Mesothelial cell of epicardium (in vitro differentiated cells): Measurements from ENCODE around the gene MCRIP2. TPM values are rescaled to one million over a fixed set of nuclear protein-coding genes. Genes with fewer than 3 reads are reported as not detected.

Experiments
- DNase-seq, 2 experiments: peaks; one replicate each; pipeline ENCODE4 v3.0.0; 2021; ENCODE audit warnings: low spot score in 2 of 2; ENCODE audit not compliant: unreplicated experiment in 2 of 2
- H3K27ac Mint-ChIP-seq: 2 replicates; pipeline ENCODE4 v1.8.0; 2021; ENCODE audit warnings: mixed read lengths
- H3K27me3 Mint-ChIP-seq: 2 replicates; pipeline ENCODE4 v1.8.0; 2021; ENCODE audit warnings: low read depth, mixed read lengths
- H3K36me3 Mint-ChIP-seq: 2 replicates; pipeline ENCODE4 v1.8.0; 2021; ENCODE audit warnings: mixed read lengths
- H3K4me1 Mint-ChIP-seq: 2 replicates; pipeline ENCODE4 v1.8.0; 2021; ENCODE audit warnings: mixed read lengths
- H3K4me3 Mint-ChIP-seq: 2 replicates; pipeline ENCODE4 v1.8.0; 2021; ENCODE audit warnings: mild to moderate bottlenecking, moderate library complexity, mixed read lengths
- H3K9me3 Mint-ChIP-seq: 2 replicates; pipeline ENCODE4 v1.8.0; 2021; ENCODE audit warnings: mixed read lengths
- total RNA-seq: library from RNA; stranded (reverse); gene quantifications from 3 replicates; pipeline ENCODE4 v1.2.1, GENCODE V29; 2021
- TF ChIP-seq, protein P1 (sequence below): fragments of 200-600 bp; sonication (generic); IDR thresholded peaks from one replicate; pipeline ENCODE4 v1.5.0; 2021; ENCODE audit warnings: antibody characterized with exemption; ENCODE audit not compliant: unreplicated experiment

MCRIP2 gene
- total RNA-seq, 1 donor from 2014 or later: 20.5 TPM

DNA sequence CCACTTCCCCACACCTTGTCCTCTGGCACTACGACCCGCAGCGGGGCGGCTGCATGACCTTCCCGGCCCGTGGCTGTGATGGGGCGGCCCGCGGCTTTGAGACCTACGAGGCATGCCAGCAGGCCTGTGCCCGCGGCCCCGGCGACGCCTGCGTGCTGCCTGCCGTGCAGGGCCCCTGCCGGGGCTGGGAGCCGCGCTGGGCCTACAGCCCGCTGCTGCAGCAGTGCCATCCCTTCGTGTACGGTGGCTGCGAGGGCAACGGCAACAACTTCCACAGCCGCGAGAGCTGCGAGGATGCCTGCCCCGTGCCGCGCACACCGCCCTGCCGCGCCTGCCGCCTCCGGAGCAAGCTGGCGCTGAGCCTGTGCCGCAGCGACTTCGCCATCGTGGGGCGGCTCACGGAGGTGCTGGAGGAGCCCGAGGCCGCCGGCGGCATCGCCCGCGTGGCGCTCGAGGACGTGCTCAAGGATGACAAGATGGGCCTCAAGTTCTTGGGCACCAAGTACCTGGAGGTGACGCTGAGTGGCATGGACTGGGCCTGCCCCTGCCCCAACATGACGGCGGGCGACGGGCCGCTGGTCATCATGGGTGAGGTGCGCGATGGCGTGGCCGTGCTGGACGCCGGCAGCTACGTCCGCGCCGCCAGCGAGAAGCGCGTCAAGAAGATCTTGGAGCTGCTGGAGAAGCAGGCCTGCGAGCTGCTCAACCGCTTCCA is 8.1 kb upstream of the MCRIP2 start:
- Mint-ChIP-seq H3K9me3 (no peaks in the 10 kb centered on the region), H3K27ac (no peak overlapping the region), H3K36me3 (no peaks in the 10 kb centered on the region), H3K4me1 (peaks cover 7% of the 10 kb centered on the region), H3K4me3 (peak overlapping the region; percentile 62), H3K27me3 (no peaks in the 10 kb centered on the region)
- TF ChIP-seq, protein P1, sequence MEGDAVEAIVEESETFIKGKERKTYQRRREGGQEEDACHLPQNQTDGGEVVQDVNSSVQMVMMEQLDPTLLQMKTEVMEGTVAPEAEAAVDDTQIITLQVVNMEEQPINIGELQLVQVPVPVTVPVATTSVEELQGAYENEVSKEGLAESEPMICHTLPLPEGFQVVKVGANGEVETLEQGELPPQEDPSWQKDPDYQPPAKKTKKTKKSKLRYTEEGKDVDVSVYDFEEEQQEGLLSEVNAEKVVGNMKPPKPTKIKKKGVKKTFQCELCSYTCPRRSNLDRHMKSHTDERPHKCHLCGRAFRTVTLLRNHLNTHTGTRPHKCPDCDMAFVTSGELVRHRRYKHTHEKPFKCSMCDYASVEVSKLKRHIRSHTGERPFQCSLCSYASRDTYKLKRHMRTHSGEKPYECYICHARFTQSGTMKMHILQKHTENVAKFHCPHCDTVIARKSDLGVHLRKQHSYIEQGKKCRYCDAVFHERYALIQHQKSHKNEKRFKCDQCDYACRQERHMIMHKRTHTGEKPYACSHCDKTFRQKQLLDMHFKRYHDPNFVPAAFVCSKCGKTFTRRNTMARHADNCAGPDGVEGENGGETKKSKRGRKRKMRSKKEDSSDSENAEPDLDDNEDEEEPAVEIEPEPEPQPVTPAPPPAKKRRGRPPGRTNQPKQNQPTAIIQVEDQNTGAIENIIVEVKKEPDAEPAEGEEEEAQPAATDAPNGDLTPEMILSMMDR: no peak
- no peak for DNase-seq

DNA sequence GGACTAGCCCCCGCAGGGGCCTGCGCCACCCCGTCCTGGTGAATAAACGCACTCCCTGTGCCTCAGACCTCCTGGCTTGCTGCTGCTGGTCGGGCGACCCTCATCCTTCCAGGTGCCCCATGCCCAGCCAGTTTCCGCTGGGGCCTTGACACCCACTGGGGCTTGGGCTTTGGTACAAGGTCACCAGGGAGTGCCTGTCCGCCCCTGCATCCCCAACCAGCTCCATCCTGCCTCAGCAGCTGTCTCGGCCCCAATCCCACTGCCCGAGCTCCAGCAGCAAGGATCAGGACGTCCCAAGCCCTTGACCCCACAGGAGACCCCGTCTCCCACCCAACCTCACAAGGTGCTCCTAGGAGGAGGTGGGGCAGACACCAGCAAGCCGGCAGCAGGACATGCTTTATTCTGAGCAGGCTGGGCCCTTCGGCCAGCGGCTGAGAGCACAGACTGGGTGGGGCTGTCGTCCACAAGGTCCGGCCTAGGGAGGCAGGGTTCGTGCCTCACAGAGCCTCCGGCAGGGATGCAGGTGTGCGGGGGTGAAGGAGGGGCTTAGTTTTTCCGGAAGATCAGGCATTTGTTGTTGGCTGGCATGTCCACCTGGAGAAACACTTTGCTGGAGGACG is 7.5 kb upstream of the MCRIP2 start:
- TF ChIP-seq, protein P1: no peak
- no peaks in the 10 kb centered on the region for H3K27me3 Mint-ChIP-seq
- peak overlapping the region; percentile 62 for H3K4me3 Mint-ChIP-seq
- no peaks in the 10 kb centered on the region for H3K36me3 Mint-ChIP-seq
- no peak overlapping the region for H3K27ac Mint-ChIP-seq
- DNase-seq: no peak
- H3K4me1 Mint-ChIP-seq: peaks cover 10% of the 10 kb centered on the region
- no peaks in the 10 kb centered on the region for H3K9me3 Mint-ChIP-seq

DNA sequence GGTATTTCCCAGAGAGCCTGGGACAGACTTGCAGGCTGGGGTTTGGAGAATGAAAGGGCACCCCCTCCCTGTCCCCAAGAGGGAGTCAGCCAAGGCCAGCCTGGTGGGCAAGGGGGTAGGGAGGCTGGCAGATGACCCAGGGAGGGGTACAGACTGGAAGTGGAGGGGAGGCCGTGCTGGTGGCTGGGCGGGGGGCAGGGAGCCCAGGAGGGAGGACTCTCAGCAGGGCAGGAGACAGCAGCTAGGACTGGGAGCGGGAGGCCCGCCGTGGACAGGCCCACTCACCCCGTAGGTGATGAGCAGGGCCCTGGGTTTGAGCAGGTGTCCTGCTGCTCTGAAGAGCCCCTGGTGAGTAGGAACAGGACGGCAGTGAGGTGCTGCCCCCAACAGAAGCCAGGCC is 6.6 kb upstream of the MCRIP2 start:
- Mint-ChIP-seq H3K27me3 (no peaks in the 10 kb centered on the region), H3K4me1 (peaks cover 10% of the 10 kb centered on the region), H3K9me3 (no peaks in the 10 kb centered on the region), H3K27ac (peak overlapping the region; percentile 30), H3K36me3 (no peaks in the 10 kb centered on the region), H3K4me3 (peak overlapping the region; percentile 62)
- TF ChIP-seq, protein P1: no peak
- DNase-seq: no peak

DNA sequence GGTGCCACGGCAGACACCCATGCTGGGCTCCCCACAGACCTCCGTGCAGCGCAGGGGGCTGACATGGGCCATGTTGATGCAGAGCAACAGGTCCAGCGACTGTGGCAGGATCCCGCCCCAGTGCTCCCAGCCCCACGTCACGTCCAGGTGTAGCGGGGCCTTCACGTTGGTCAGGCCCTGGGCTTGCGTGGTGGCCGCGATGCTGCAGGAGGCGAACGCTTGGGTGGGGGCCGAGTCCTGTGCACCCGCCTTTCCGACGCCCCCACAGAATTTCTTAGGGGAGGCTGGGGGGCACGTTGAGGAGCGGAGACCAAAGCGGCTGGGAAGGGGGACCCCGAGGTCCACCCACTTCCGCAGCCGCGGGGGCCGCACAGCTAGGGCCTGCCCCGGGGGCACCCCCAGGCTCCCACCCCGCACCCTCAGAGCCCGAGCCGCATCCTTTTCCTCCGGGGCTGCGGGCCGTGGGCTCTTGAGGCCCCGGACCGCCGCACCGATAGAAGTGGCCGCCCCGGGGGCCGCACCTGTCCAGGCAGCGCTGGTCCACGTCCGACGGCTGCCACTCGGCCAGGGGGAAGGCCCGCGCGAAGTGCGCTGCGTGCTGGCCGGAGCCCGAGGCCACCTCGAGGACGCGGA is 5.9 kb upstream of the MCRIP2 start:
- no peak for DNase-seq
- Mint-ChIP-seq H3K36me3 (no peaks in the 10 kb centered on the region), H3K9me3 (no peaks in the 10 kb centered on the region), H3K4me3 (peak overlapping the region; percentile 98), H3K27ac (no peak overlapping the region), H3K4me1 (peaks cover 6% of the 10 kb centered on the region), H3K27me3 (no peaks in the 10 kb centered on the region)
- TF ChIP-seq, protein P1: no peak

DNA sequence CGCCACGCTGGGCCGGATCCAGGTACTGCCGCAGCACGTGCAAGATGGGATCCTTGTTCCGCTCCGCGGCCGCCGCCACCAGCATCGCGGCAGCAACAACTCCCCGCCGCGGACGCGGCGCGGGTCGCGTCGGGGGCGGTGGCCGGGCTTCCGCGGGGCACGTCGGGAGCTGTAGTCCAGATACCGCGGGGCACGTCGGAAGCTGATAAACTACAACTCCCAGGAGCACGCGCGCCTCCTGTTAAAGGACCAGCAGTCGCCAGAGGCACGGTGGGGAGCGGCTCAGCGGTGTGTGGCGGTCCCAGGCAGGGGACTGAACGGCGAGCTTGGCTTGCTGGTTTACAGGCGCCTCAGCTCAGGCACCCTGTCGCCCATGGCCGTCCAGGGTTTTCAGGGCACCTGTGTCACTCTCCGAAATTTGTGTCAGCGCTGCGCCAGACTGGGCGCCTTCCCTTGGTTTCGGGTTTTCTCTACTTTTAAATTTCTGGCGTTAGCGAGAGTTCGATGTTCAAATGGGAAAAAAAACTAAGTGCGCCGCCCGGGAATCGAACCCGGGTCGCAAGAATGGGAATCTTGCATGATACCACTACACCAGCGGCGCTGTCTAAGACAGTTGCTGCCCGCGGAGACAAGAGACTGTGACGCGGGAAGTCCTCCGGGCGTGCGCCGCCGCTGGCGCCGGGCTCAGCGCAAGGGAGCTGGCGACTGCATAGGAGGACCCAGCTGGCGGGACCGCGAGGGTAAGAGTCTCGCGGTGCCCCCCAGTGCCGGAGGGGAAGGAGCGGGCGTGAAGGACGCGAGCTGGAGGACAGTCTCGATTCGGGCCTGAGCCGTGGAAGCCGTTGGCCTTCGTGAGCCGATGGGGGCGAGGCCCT is 5.2 kb upstream of the MCRIP2 start, which contains the start of gene METTL26:
TSS of gene METTL26 (minus strand) at position 100 of the 875 bp plus-strand sequence. CDS start at position 85, 15 bp downstream.
- peak within 1 kb of the TSS; percentile 98 for H3K4me3 Mint-ChIP-seq
- TF ChIP-seq, protein P1: no peak
- H3K27ac Mint-ChIP-seq: peak within 1 kb of the TSS; percentile 99
- H3K36me3 Mint-ChIP-seq: no peaks in the 10 kb centered on the region
- H3K27me3 Mint-ChIP-seq: no peaks in the 10 kb centered on the region
- peaks cover 6% of the 10 kb centered on the region for H3K4me1 Mint-ChIP-seq
- DNase-seq: peak; percentile 89 to 98
- no peaks in the 10 kb centered on the region for H3K9me3 Mint-ChIP-seq
